Neural crest cell (in vitro differentiated cells): ENCODE measurements around the gene PIK3R3. TPM values are rescaled to one million over a fixed set of nuclear protein-coding genes. Genes with fewer than 3 reads are reported as not detected.

Source experiments
- DNase-seq: peaks from one replicate; pipeline ENCODE4 v3.0.0; 2021; ENCODE audit warnings: low read depth, mixed read lengths, low spot score
- H3K27ac Mint-ChIP-seq: one replicate; pipeline ENCODE4 v1.8.0; 2021; ENCODE audit warnings: mild to moderate bottlenecking, mixed read lengths; ENCODE audit not compliant: unreplicated experiment
- H3K27me3 Mint-ChIP-seq: 2 replicates; pipeline ENCODE4 v1.8.0; 2021; ENCODE audit warnings: low read depth, mild to moderate bottlenecking, mixed read lengths
- H3K36me3 Mint-ChIP-seq: 2 replicates; pipeline ENCODE4 v1.8.0; 2021; ENCODE audit warnings: low read depth, mild to moderate bottlenecking, mixed read lengths
- H3K4me1 Mint-ChIP-seq: 2 replicates; pipeline ENCODE4 v1.8.0; 2021; ENCODE audit warnings: mixed read lengths
- H3K4me3 Mint-ChIP-seq: one replicate; pipeline ENCODE4 v1.8.0; 2021; ENCODE audit warnings: mild to moderate bottlenecking, mixed read lengths
- H3K9me3 Mint-ChIP-seq: 2 replicates; pipeline ENCODE4 v1.8.0; 2021; ENCODE audit warnings: mixed read lengths
- CTCF ChIP-seq: fragments of 200-600 bp; sonication (generic); conservative IDR thresholded peaks from 2 replicates; pipeline ENCODE4 v1.5.0; 2021; ENCODE audit warnings: antibody characterized with exemption, mild to moderate bottlenecking
- total RNA-seq: library from RNA; stranded (reverse); gene quantifications from 2 replicates; pipeline ENCODE4 v1.2.1, GENCODE V29; 2021

The PIK3R3 gene
- total RNA-seq, 1 donor from 2014 or later = 92.2 TPM

- no peak for TF ChIP-seq CTCF
- no peaks in the 10 kb centered on the region for H3K9me3 Mint-ChIP-seq
- no peak overlapping the region for H3K27ac Mint-ChIP-seq
- H3K36me3 Mint-ChIP-seq = no peaks in the 10 kb centered on the region
- peaks cover 49% of the 10 kb centered on the region for H3K4me1 Mint-ChIP-seq
- no peaks in the 10 kb centered on the region for H3K27me3 Mint-ChIP-seq
- H3K4me3 Mint-ChIP-seq = no peak overlapping the region
- no peak for DNase-seq
These were observed 2.4 kb upstream of the PIK3R3 start for GRCh38 chr1:46134660-46135331.

GRCh38 chr1:46133781-46134350 is 1.4 kb upstream of the PIK3R3 start:
- Mint-ChIP-seq H3K4me1 (peaks cover 58% of the 10 kb centered on the region), H3K27ac (peak overlapping the region; percentile 100), H3K27me3 (no peaks in the 10 kb centered on the region), H3K4me3 (peak overlapping the region; percentile 94), H3K36me3 (no peaks in the 10 kb centered on the region), H3K9me3 (no peaks in the 10 kb centered on the region)
- no peak for DNase-seq
- no peak for TF ChIP-seq CTCF

GRCh38 chr1:46133181-46133658 is 791 bp upstream of the PIK3R3 start:
- no peak for DNase-seq
- Mint-ChIP-seq H3K36me3 (no peaks in the 10 kb centered on the region), H3K4me3 (peak overlapping the region; percentile 94), H3K27ac (peak overlapping the region; percentile 100), H3K27me3 (no peaks in the 10 kb centered on the region), H3K4me1 (peaks cover 61% of the 10 kb centered on the region), H3K9me3 (no peaks in the 10 kb centered on the region)
- TF ChIP-seq CTCF = no peak

- Mint-ChIP-seq H3K4me1 (peaks cover 58% of the 10 kb centered on the region), H3K27me3 (no peaks in the 10 kb centered on the region)
- peak; percentile 19 for DNase-seq
These were observed 509 bp downstream of the PIK3R3 start for GRCh38 chr1:46131712-46132528.

More at GRCh38 chr1:46131712-46132528, 509 bp downstream of the PIK3R3 start:
- Mint-ChIP-seq H3K9me3 (no peaks in the 10 kb centered on the region), H3K27ac (peak overlapping the region; percentile 100), H3K4me3 (peak overlapping the region; percentile 94), H3K36me3 (peaks cover 4% of the 10 kb centered on the region)
- TF ChIP-seq CTCF = no peak
